ENCODE results near the gene TSEN2.

GRCh38 chr3:12478326-12478725 is 6.0 kb upstream of the TSEN2 start:
- TF ChIP-seq CTCF (IDR thresholded peaks at IDR 0.05), result no peak
- no peak for TF ChIP-seq EZH2 (IDR thresholded peaks at IDR 0.05)
- TF ChIP-seq EZH2phosphoT487 (IDR thresholded peaks at IDR 0.05), result no peak
